Measurements from ENCODE around the gene RBM41. TPM values are rescaled to one million over a fixed set of nuclear protein-coding genes. Genes with fewer than 3 reads are reported as not detected.

RBM41 gene
- total RNA-seq, 1 experiment from 2014 or later, result 19.4 TPM

DNA sequence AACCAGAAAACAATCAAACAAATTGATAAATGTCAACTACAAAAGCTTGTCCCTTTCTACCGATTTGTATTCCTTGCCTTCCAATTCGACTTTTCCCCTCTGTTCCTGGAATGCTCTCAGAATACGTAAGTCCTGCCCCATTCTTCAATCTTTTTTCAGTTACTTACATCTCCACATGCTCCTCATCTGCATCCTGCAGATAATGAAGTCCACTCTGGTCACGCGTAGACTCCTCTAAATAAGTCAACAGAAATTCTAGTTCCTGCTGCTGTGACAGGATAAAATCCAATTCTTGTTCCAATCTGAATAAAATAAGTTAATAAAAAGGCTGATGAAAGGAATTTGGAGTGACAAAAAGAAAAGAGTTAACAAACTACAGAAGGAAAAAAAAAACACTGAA is 34.4 kb upstream of the RBM41 start:
- Histone ChIP-seq H3K18ac (ENCODE audit: insufficient read length, low read depth, low read length) (no peak overlapping the region), H3K4me2 (ENCODE audit: insufficient read depth, insufficient read length, low read length) (no peak overlapping the region), H3K27ac (ENCODE audit: insufficient read length, low read depth, low read length) (no peak overlapping the region), H2BK120ac (ENCODE audit: low read depth, low read length, poor library complexity, severe bottlenecking) (no peak overlapping the region), H4K5ac (ENCODE audit: insufficient read length, low read depth, low read length) (no peak overlapping the region), H3K9me3 (ENCODE audit: control insufficient read depth, low read depth, low read length) (no peaks in the 10 kb centered on the region), H3K9ac (ENCODE audit: extremely low read depth, insufficient read length, low read length) (no peak overlapping the region), H2BK15ac (ENCODE audit: low read depth, low read length) (no peak overlapping the region), H3K79me1 (ENCODE audit: insufficient read depth, low read depth, low read length, poor library complexity, severe bottlenecking) (no peaks in the 10 kb centered on the region), H2BK20ac (ENCODE audit: low read depth, low read length, poor library complexity, severe bottlenecking) (no peak overlapping the region), H3K56ac (ENCODE audit: insufficient read length, low read depth, low read length) (no peak overlapping the region), H3K14ac (ENCODE audit: insufficient read depth, low read length) (no peak overlapping the region), H3K4ac (ENCODE audit: low read depth, low read length) (no peak overlapping the region), H4K91ac (ENCODE audit: insufficient read length, low read depth, low read length) (no peak overlapping the region), H4K20me1 (ENCODE audit: control insufficient read depth, insufficient read depth, insufficient read length) (no peaks in the 10 kb centered on the region), H2AFZ (ENCODE audit: low read length) (no peak overlapping the region), H2BK12ac (ENCODE audit: insufficient read length, low read depth, low read length) (no peak overlapping the region), H3K27me3 (ENCODE audit: insufficient read depth, low read length) (no peaks in the 10 kb centered on the region), H3K23me2 (ENCODE audit: insufficient read length, low read depth, low read length, poor library complexity, severe bottlenecking) (no peaks in the 10 kb centered on the region), H2AK5ac (ENCODE audit: insufficient read length, low read length) (no peak overlapping the region), H3K23ac (ENCODE audit: insufficient read length, low read depth, low read length) (no peak overlapping the region), H2BK5ac (ENCODE audit: insufficient read length, low read length) (no peak overlapping the region), H3T11ph (ENCODE audit: low read length) (no peak overlapping the region), H3K4me1 (ENCODE audit: insufficient read depth, low read length) (peaks cover 2% of the 10 kb centered on the region; the same call in 1 of the 2 replicates), H4K8ac (replicated peaks; ENCODE audit: insufficient read length, low read depth, low read length) (no peak overlapping the region), H3K79me2 (ENCODE audit: insufficient read depth, low read length) (no peaks in the 10 kb centered on the region)
- no peaks in the 10 kb centered on the region for H3K27me3 Mint-ChIP-seq (ENCODE audit: low read depth)
- peaks cover 0 to 7% (median 5%) of the 10 kb centered on the region in 3 experiments; a peak in 3 of 7 replicates for H3K36me3 Mint-ChIP-seq (ENCODE audit: insufficient read depth in 1 of 3, low read depth in 3 of 3)
- no peak for DNase-seq
- no peak overlapping the region for H3K4me3 Mint-ChIP-seq
- no CpG with 5 or more reads among the region's 5 CpGs for WGBS (ENCODE audit: extremely low coverage, insufficient read length, low lambda C conversion rate)
- H3K4me1 Mint-ChIP-seq, result peaks cover 26 to 40% of the 10 kb centered on the region in 2 experiments
- H3K27ac Mint-ChIP-seq, result no peak overlapping the region; a peak in 1 of 7 replicates
- TF ChIP-seq, protein P1, sequence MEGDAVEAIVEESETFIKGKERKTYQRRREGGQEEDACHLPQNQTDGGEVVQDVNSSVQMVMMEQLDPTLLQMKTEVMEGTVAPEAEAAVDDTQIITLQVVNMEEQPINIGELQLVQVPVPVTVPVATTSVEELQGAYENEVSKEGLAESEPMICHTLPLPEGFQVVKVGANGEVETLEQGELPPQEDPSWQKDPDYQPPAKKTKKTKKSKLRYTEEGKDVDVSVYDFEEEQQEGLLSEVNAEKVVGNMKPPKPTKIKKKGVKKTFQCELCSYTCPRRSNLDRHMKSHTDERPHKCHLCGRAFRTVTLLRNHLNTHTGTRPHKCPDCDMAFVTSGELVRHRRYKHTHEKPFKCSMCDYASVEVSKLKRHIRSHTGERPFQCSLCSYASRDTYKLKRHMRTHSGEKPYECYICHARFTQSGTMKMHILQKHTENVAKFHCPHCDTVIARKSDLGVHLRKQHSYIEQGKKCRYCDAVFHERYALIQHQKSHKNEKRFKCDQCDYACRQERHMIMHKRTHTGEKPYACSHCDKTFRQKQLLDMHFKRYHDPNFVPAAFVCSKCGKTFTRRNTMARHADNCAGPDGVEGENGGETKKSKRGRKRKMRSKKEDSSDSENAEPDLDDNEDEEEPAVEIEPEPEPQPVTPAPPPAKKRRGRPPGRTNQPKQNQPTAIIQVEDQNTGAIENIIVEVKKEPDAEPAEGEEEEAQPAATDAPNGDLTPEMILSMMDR (conservative IDR thresholded peaks at IDR 0.05), result no peak
- peaks cover 0 to 35% of the 10 kb centered on the region in 2 experiments; a peak in 2 of 5 replicates for H3K9me3 Mint-ChIP-seq
